H9 (cell line): ENCODE measurements around the gene ASTN2. TPM values are rescaled to one million over a fixed set of nuclear protein-coding genes. Genes with fewer than 3 reads are reported as not detected.

Experiments used
- DNase-seq: peaks from one replicate; pipeline ENCODE4 v3.0.0-alpha.2; 2017
- H2AFZ ChIP-seq: one replicate; pipeline ENCODE4 v1.6.1; 2013; ENCODE audit warnings: mild to moderate bottlenecking, low read length, control low read depth, moderate library complexity
- H2AK5ac ChIP-seq: 2 replicates; pipeline ENCODE4 v1.6.1; 2013; ENCODE audit warnings: low read length, control low read depth, mixed read lengths; ENCODE audit not compliant: insufficient read length
- H2BK120ac ChIP-seq: one replicate; pipeline ENCODE4 v1.6.1; 2013; ENCODE audit warnings: low read depth, mild to moderate bottlenecking, low read length, control low read depth, inconsistent platforms; ENCODE audit not compliant: poor library complexity, severe bottlenecking
- H2BK12ac ChIP-seq: 2 replicates; pipeline ENCODE4 v1.6.1; 2013; ENCODE audit warnings: low read length, control low read depth, mixed read lengths, low read depth; ENCODE audit not compliant: insufficient read length
- H2BK15ac ChIP-seq: 2 replicates; pipeline ENCODE4 v1.6.1; 2013; ENCODE audit warnings: low read depth, low read length, control low read depth
- H2BK20ac ChIP-seq: one replicate; pipeline ENCODE4 v1.6.1; 2013; ENCODE audit warnings: low read depth, mild to moderate bottlenecking, low read length, control low read depth, inconsistent platforms; ENCODE audit not compliant: poor library complexity, severe bottlenecking
- H2BK5ac ChIP-seq: 2 replicates; pipeline ENCODE4 v1.6.1; 2013; ENCODE audit warnings: low read length, control low read depth, mixed read lengths; ENCODE audit not compliant: insufficient read length
- H3K14ac ChIP-seq: 2 replicates; pipeline ENCODE4 v1.6.1; 2013; ENCODE audit warnings: low read length, control low read depth; ENCODE audit not compliant: insufficient read depth
- H3K18ac ChIP-seq: 2 replicates; pipeline ENCODE4 v1.6.1; 2013; ENCODE audit warnings: low read depth, mild to moderate bottlenecking, mixed read lengths, low read length, control low read depth; ENCODE audit not compliant: insufficient read length
- H3K23ac ChIP-seq: 2 replicates; pipeline ENCODE4 v1.6.1; 2013; ENCODE audit warnings: low read length, control low read depth, mixed read lengths, low read depth; ENCODE audit not compliant: insufficient read length
- H3K23me2 ChIP-seq: 2 replicates; pipeline ENCODE4 v1.6.1; 2013; ENCODE audit warnings: low read depth, mild to moderate bottlenecking, mixed read lengths, low read length, control low read depth; ENCODE audit not compliant: insufficient read length, poor library complexity, severe bottlenecking
- H3K27ac ChIP-seq: 2 replicates; pipeline ENCODE4 v1.5.1; 2013; ENCODE audit warnings: low read length, control low read depth, mixed read lengths, low read depth; ENCODE audit not compliant: insufficient read length
- H3K27me3 ChIP-seq: 2 replicates; pipeline ENCODE4 v1.6.1; 2013; ENCODE audit warnings: low read length, control low read depth, inconsistent platforms; ENCODE audit not compliant: insufficient read depth
- H3K4ac ChIP-seq: 2 replicates; pipeline ENCODE4 v1.6.1; 2013; ENCODE audit warnings: low read depth, mild to moderate bottlenecking, control low read depth, inconsistent platforms, low read length, moderate library complexity
- H3K4me1 ChIP-seq: 2 replicates; pipeline ENCODE4 v1.6.1; 2013; ENCODE audit warnings: low read length, control low read depth, inconsistent platforms; ENCODE audit not compliant: insufficient read depth
- H3K4me2 ChIP-seq: 2 replicates; pipeline ENCODE4 v1.6.1; 2013; ENCODE audit warnings: low read length, control low read depth, mixed read lengths; ENCODE audit not compliant: insufficient read length, insufficient read depth
- H3K56ac ChIP-seq: 2 replicates; pipeline ENCODE4 v1.6.1; 2013; ENCODE audit warnings: low read depth, mild to moderate bottlenecking, mixed read lengths, low read length, control low read depth; ENCODE audit not compliant: insufficient read length
- H3K79me1 ChIP-seq: 2 replicates; pipeline ENCODE4 v1.6.1; 2013; ENCODE audit warnings: low read depth, mild to moderate bottlenecking, moderate library complexity, low read length, control low read depth, inconsistent platforms; ENCODE audit not compliant: insufficient read depth, poor library complexity, severe bottlenecking
- H3K79me2 ChIP-seq: 2 replicates; pipeline ENCODE4 v1.6.1; 2013; ENCODE audit warnings: low read length, control low read depth, inconsistent platforms; ENCODE audit not compliant: insufficient read depth
- H3K9ac ChIP-seq: 2 replicates; pipeline ENCODE4 v1.6.1; 2013; ENCODE audit warnings: low read length, control low read depth, mixed read lengths; ENCODE audit not compliant: insufficient read length; ENCODE audit errors: extremely low read depth
- H3K9me3 ChIP-seq: one replicate; pipeline ENCODE4 v1.6.1; 2013; ENCODE audit warnings: low read depth, low read length, inconsistent platforms; ENCODE audit not compliant: control insufficient read depth
- H3T11ph ChIP-seq: one replicate; pipeline ENCODE4 v1.6.1; 2013; ENCODE audit warnings: mild to moderate bottlenecking, low read length, control low read depth, inconsistent platforms
- H4K20me1 ChIP-seq: one replicate; pipeline ENCODE4 v1.6.1; 2013; ENCODE audit not compliant: control insufficient read depth, insufficient read length, insufficient read depth
- H4K5ac ChIP-seq: 2 replicates; pipeline ENCODE4 v1.6.1; 2013; ENCODE audit warnings: low read depth, mild to moderate bottlenecking, mixed read lengths, low read length, control low read depth; ENCODE audit not compliant: insufficient read length
- H4K8ac ChIP-seq: replicated peaks from 2 replicates; pipeline ENCODE4 v1.6.1; 2013; ENCODE audit warnings: low read length, control low read depth, mixed read lengths, low read depth; ENCODE audit not compliant: insufficient read length
- H4K91ac ChIP-seq: 2 replicates; pipeline ENCODE4 v1.6.1; 2013; ENCODE audit warnings: low read depth, mild to moderate bottlenecking, moderate library complexity, mixed read lengths, low read length, control low read depth; ENCODE audit not compliant: insufficient read length
- H3K27ac Mint-ChIP-seq, 3 experiments: 2 replicates in 2 of 3; 3 replicates in 1 of 3; pipeline ENCODE4 v1.8.0; 2020 to 2021; ENCODE audit warnings: mixed read lengths in 3 of 3, mild to moderate bottlenecking in 1 of 3, moderate library complexity in 1 of 3
- H3K27me3 Mint-ChIP-seq: 2 replicates; pipeline ENCODE4 v1.8.0; 2021; ENCODE audit warnings: low read depth, mild to moderate bottlenecking, moderate library complexity, mixed read lengths
- H3K36me3 Mint-ChIP-seq, 3 experiments: 2 replicates in 2 of 3; 3 replicates in 1 of 3; pipeline ENCODE4 v1.8.0; 2020 to 2021; ENCODE audit warnings: low read depth in 3 of 3, mixed read lengths in 3 of 3; ENCODE audit not compliant: insufficient read depth in 1 of 3
- H3K4me1 Mint-ChIP-seq, 2 experiments: 2 replicates each; pipeline ENCODE4 v1.8.0; 2020; ENCODE audit warnings: mixed read lengths in 2 of 2
- H3K4me3 Mint-ChIP-seq, 2 experiments: 2 replicates in 1 of 2; 3 replicates in 1 of 2; pipeline ENCODE4 v1.8.0; 2020 to 2021; ENCODE audit warnings: mild to moderate bottlenecking in 2 of 2, mixed read lengths in 2 of 2, moderate library complexity in 1 of 2
- H3K9me3 Mint-ChIP-seq, 2 experiments: 2 replicates in 1 of 2; 3 replicates in 1 of 2; pipeline ENCODE4 v1.8.0; 2020; ENCODE audit warnings: mild to moderate bottlenecking in 2 of 2, mixed read lengths in 2 of 2, moderate library complexity in 1 of 2
- WGBS: extraction: QIAGEN DNeasy Blood & Tissue Kit; methylation state at CpG from one replicate; pipeline ENCODE4 v1.1.7; 2013; ENCODE audit warnings: missing lambda C conversion rate, low lambda C conversion rate, mixed read lengths; ENCODE audit not compliant: insufficient read length; ENCODE audit errors: extremely low coverage; 5-methylcytosine and 5-hydroxymethylcytosine counted together
- total RNA-seq: library from RNA; stranded (reverse); gene quantifications from 2 replicates; pipeline ENCODE4 v1.2.1, GENCODE V29; 2021
- TF ChIP-seq, protein P1 (sequence below): fragments of 200-600 bp; sonication (generic); conservative IDR thresholded peaks from 3 replicates; pipeline ENCODE4 v1.8.0; 2021; ENCODE audit warnings: antibody characterized with exemption, mild to moderate bottlenecking

ASTN2 gene
- total RNA-seq, 1 experiment from 2014 or later: 9.7 TPM

DNA sequence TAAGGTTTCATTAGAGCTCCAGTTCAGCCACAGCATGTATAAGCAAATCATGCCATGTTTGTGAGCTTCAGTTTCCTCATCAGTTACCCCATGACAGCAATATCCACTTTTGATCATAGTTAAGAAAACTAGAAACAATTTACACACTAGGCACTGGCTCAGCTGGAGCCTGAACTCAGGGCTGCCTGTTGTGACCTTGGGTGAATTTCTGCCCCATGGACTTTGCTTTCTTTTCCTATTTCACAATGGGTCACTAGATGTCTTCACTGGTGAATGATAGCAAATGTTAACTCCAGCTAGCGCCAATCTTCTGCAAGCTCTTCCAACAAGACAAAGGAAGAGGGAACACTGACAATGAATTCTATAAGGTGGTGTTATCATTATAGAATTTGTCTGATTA, 961.1 kb downstream of the ASTN2 start:
- no peak overlapping the region for H3K9ac ChIP-seq
- no peak overlapping the region for H4K5ac ChIP-seq
- H2AK5ac ChIP-seq: no peak overlapping the region
- no peak overlapping the region for H3K4me2 ChIP-seq
- H3K79me1 ChIP-seq: no peaks in the 10 kb centered on the region
- H3K14ac ChIP-seq: no peak overlapping the region
- no peaks in the 10 kb centered on the region for H3K27me3 ChIP-seq
- no CpG with 5 or more reads among the region's 1 CpG for WGBS
- H4K8ac ChIP-seq: no peak overlapping the region
- H3K27me3 Mint-ChIP-seq: no peaks in the 10 kb centered on the region
- no peaks in the 10 kb centered on the region for H3K9me3 ChIP-seq
- H4K20me1 ChIP-seq: no peaks in the 10 kb centered on the region
- H2BK12ac ChIP-seq: no peak overlapping the region
- H3K4me3 Mint-ChIP-seq: no peak overlapping the region
- peaks cover 18 to 23% of the 10 kb centered on the region in 2 experiments for H3K9me3 Mint-ChIP-seq
- no peak overlapping the region for H2AFZ ChIP-seq
- H3K23me2 ChIP-seq: no peaks in the 10 kb centered on the region
- peaks cover 10 to 12% of the 10 kb centered on the region in 2 experiments for H3K4me1 Mint-ChIP-seq
- peaks cover 9 to 23% (median 20%) of the 10 kb centered on the region in 3 experiments for H3K36me3 Mint-ChIP-seq
- no peaks in the 10 kb centered on the region for H3K79me2 ChIP-seq
- no peak overlapping the region for H4K91ac ChIP-seq
- no peak overlapping the region for H2BK15ac ChIP-seq
- H2BK20ac ChIP-seq: no peak overlapping the region
- no peak overlapping the region for H3K18ac ChIP-seq
- H3K27ac ChIP-seq: no peak overlapping the region
- no peak overlapping the region for H2BK5ac ChIP-seq
- no peaks in the 10 kb centered on the region; the same call in 1 of the 2 replicates for H3K4me1 ChIP-seq
- no peak overlapping the region for H3K4ac ChIP-seq
- DNase-seq: no peak
- TF ChIP-seq, protein P1, sequence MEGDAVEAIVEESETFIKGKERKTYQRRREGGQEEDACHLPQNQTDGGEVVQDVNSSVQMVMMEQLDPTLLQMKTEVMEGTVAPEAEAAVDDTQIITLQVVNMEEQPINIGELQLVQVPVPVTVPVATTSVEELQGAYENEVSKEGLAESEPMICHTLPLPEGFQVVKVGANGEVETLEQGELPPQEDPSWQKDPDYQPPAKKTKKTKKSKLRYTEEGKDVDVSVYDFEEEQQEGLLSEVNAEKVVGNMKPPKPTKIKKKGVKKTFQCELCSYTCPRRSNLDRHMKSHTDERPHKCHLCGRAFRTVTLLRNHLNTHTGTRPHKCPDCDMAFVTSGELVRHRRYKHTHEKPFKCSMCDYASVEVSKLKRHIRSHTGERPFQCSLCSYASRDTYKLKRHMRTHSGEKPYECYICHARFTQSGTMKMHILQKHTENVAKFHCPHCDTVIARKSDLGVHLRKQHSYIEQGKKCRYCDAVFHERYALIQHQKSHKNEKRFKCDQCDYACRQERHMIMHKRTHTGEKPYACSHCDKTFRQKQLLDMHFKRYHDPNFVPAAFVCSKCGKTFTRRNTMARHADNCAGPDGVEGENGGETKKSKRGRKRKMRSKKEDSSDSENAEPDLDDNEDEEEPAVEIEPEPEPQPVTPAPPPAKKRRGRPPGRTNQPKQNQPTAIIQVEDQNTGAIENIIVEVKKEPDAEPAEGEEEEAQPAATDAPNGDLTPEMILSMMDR: no peak
- H3K23ac ChIP-seq: no peak overlapping the region
- no peak overlapping the region for H3K56ac ChIP-seq
- no peak overlapping the region for H3K27ac Mint-ChIP-seq
- H2BK120ac ChIP-seq: no peak overlapping the region
- H3T11ph ChIP-seq: no peak overlapping the region
